Breast epithelium (tissue), 4 donors: ENCODE data around the gene PRDM16. TPM values are rescaled to one million over a fixed set of nuclear protein-coding genes. Genes with fewer than 3 reads are reported as not detected.

ENCODE experiments used
- DNase-seq, 2 donors: peaks; one replicate each; pipeline ENCODE4 v3.0.0-alpha.2; 2019; ENCODE audit warnings: low spot score in 2 of 2
- H3K27ac ChIP-seq, 2 donors: fragments of 200-600 bp; sonication (generic) in 1 of 2; one replicate each; pipeline ENCODE4 v1.5.1; 2016 to 2019; ENCODE audit warnings: mild to moderate bottlenecking in 1 of 2
- H3K27me3 ChIP-seq, 2 donors: fragments of 200-600 bp; sonication (generic) in 1 of 2; one replicate each; pipeline versions ENCODE4 v1.5.1 to v1.6.0; 2017 to 2019; ENCODE audit warnings: control low read depth in 1 of 2, mild to moderate bottlenecking in 1 of 2
- H3K36me3 ChIP-seq: fragments of 200-600 bp; one replicate; pipeline ENCODE4 v1.5.1; 2019
- H3K4me1 ChIP-seq, 2 donors: fragments of 200-600 bp; sonication (generic); one replicate each; pipeline ENCODE4 v1.5.1; 2016 to 2019; ENCODE audit warnings: control low read depth in 1 of 2
- H3K4me3 ChIP-seq, 3 donors: fragments of 200-600 bp; sonication (generic); 1 replicate in 2 of 3; 2 replicates in 1 of 3; pipeline ENCODE4 v1.5.1; 2016 to 2019; ENCODE audit warnings: mild to moderate bottlenecking in 3 of 3, moderate library complexity in 2 of 3
- H3K9me3 ChIP-seq, 2 donors: fragments of 200-600 bp; sonication (generic) in 1 of 2; one replicate each; pipeline ENCODE4 v1.5.1; 2016 to 2019; ENCODE audit warnings: control low read depth in 1 of 2
- POLR2A ChIP-seq: fragments of 450-650 bp; IDR thresholded peaks from one replicate; pipeline ENCODE4 v1.6.1; 2016; ENCODE audit warnings: antibody characterized with exemption, mild to moderate bottlenecking, moderate library complexity
- POLR2AphosphoS5 ChIP-seq, 3 donors: sonication (generic); formaldehyde crosslinking; IDR thresholded peaks; one replicate each; pipeline ENCODE4 v1.6.1; 2017; ENCODE audit warnings: antibody characterized with exemption in 3 of 3
- intact Hi-C: fragments of 100-400 bp; cut with DNase I; formaldehyde crosslinking; loops from one replicate; pipeline ENCODE4 v1.15.1; 2023; ENCODE audit warnings: low total_unique reads
- total RNA-seq, 3 donors: library from RNA; depleted of rRNA; stranded (reverse); fragments of >200 nt; gene quantifications; one replicate each; pipeline ENCODE4 v1.1.0, GENCODE V29; 2016
- TF ChIP-seq, protein P1 (sequence below), 3 donors: fragments of 450-650 bp; IDR thresholded peaks; one replicate each; pipeline ENCODE4 v1.5.1; 2016 to 2017; ENCODE audit warnings: antibody characterized with exemption in 3 of 3, mild to moderate bottlenecking in 3 of 3, moderate library complexity in 3 of 3

PRDM16 gene
- total RNA-seq, 3 donors from 2014 or later, result 0.48 to 3.8 (median 3.6) TPM

DNA sequence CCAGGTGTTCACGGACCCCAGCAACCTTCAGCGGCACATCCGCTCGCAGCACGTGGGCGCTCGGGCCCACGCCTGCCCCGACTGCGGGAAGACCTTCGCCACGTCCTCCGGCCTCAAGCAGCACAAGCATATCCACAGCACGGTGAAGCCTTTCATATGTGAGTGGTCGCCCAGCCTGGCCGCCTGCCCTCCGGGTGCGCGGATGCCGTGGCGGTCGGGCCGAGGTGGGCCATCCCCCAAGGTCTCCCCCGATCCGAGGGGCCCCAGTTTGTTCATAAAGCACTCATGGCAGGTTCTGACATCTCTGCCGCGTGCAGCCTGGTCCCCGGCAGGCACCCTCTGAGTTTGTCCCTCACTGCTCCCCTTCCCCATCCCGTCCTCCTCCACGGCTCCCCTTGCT lies 336.5 kb downstream of the PRDM16 start:
- peaks cover 0 to 66% of the 10 kb centered on the region in 2 donors for H3K27me3 ChIP-seq

DNA sequence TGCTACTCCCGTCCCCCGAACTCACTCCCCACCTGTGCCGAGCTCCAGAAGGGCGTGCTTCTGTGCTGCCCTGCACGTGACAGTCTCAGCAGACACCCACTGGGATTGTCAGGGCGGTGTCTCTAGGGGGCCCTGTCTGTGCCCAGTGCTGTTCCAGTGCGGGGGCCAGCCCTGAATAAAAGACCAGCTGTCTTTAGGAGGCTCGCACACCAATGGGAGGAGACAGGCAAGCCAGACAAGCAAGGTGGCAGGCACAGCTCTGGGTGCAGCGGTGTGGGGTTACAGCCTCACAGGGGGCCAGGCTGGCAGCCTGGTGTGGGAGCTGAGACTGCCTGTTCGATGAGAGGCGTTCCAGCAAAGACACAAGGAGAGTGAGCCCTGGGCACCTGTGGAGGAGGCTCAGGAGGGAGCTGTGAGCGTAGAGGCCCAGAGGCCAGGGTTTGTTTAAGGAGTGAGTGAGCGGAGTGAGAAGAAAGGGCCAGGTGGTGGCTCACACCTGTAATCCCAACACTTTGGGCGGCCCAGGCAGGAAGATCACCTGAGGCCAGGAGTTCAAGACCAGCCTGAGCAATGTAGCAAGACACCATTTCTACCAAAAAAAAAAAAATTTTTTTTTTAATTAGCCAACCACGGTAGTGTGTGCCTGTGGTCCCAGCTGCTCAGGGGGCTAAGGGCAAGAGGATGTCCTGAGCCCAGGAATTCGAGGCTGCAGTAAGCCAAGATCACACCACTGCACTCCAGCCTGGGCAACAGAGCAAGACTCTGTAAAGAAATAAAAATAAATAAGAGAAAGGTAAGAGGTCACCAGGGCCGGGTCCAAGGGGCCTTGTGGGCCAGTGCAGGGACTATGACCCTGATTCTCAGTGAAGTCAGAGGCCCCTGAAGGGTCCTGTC lies 337.2 kb downstream of the PRDM16 start:
- H3K4me1 ChIP-seq, result no peaks in the 10 kb centered on the region
- no peak overlapping the region for H3K4me3 ChIP-seq
- H3K27ac ChIP-seq, result no peak overlapping the region
- TF ChIP-seq POLR2AphosphoS5 (IDR thresholded peaks at IDR 0.05) (no peak), POLR2A (no peak)
- TF ChIP-seq, protein P1, sequence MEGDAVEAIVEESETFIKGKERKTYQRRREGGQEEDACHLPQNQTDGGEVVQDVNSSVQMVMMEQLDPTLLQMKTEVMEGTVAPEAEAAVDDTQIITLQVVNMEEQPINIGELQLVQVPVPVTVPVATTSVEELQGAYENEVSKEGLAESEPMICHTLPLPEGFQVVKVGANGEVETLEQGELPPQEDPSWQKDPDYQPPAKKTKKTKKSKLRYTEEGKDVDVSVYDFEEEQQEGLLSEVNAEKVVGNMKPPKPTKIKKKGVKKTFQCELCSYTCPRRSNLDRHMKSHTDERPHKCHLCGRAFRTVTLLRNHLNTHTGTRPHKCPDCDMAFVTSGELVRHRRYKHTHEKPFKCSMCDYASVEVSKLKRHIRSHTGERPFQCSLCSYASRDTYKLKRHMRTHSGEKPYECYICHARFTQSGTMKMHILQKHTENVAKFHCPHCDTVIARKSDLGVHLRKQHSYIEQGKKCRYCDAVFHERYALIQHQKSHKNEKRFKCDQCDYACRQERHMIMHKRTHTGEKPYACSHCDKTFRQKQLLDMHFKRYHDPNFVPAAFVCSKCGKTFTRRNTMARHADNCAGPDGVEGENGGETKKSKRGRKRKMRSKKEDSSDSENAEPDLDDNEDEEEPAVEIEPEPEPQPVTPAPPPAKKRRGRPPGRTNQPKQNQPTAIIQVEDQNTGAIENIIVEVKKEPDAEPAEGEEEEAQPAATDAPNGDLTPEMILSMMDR (IDR thresholded peaks at IDR 0.05), result no peak
- H3K36me3 ChIP-seq, result no peaks in the 10 kb centered on the region
- H3K9me3 ChIP-seq, result no peaks in the 10 kb centered on the region
- intact Hi-C loops, result no loop called here
- DNase-seq, result no peak
- peaks cover 0 to 69% of the 10 kb centered on the region in 2 donors for H3K27me3 ChIP-seq

More for the DNA sequence above, 336.5 kb downstream of the PRDM16 start:
- intact Hi-C loops, result no loop called here
- Histone ChIP-seq H3K4me1 (no peaks in the 10 kb centered on the region), H3K4me3 (no peak overlapping the region), H3K9me3 (no peaks in the 10 kb centered on the region), H3K36me3 (no peaks in the 10 kb centered on the region), H3K27ac (no peak overlapping the region)
- TF ChIP-seq, protein P1 (IDR thresholded peaks at IDR 0.05), result no peak
- TF ChIP-seq POLR2AphosphoS5 (IDR thresholded peaks at IDR 0.05), result no peak
- TF ChIP-seq POLR2A, result no peak
- DNase-seq, result no peak

DNA sequence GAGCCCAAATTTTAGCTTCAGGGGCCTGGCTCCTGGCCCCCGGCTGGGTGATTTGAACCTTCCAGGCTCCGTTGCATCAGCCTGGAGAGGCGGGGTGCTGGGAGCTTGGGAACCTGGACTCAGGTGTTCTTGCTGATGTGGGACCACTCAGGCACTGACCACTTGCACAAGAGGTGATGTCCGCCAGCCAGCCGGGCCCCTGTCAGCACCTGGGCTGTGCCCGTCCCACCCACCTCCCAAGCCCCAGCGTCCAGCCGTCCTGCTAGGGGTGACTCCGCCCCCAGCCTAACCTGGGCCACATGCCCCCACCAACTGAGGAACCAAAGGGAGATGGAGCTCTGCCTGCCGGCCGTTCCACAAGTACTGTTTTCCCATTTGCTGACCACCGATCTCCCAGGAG lies 338.0 kb downstream of the PRDM16 start:
- H3K27ac ChIP-seq, result no peak overlapping the region
- no peak for DNase-seq

DNA sequence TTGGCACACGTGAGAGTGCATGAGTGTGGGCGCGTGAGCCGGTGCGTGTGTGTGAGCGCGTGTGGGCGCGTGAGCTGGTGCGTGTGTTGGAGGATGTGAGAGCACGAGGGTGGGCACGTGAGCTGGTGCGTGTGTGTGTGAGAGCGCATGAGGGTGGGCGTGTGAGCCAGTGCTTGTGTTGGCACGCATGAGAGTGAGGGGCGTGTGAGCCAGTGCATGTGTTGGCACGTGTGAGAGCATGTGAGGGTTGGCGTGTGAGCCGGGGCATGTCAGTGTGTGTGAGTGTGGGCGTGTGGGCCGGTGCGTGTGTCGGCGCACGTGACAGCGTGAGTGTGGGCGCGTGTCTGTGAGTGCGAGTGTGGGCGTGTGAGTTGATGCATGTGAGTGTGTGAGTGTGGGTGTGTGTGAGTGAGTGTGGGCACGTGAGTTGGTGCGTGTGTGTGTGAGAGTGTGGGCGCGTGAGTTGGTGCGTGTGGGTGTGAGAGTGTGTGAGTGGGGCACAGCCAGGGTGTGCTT lies 339.8 kb downstream of the PRDM16 start:
- H3K27ac ChIP-seq, result no peak overlapping the region
- no peak for DNase-seq
- no peaks in the 10 kb centered on the region for H3K9me3 ChIP-seq
- H3K4me3 ChIP-seq, result no peak overlapping the region
- H3K27me3 ChIP-seq, result peaks cover 0 to 74% of the 10 kb centered on the region in 2 donors
- intact Hi-C loops, result no loop called here
- TF ChIP-seq POLR2A, result no peak
- TF ChIP-seq, protein P1 (IDR thresholded peaks at IDR 0.05), result no peak
- TF ChIP-seq POLR2AphosphoS5 (IDR thresholded peaks at IDR 0.05), result no peak
- no peaks in the 10 kb centered on the region for H3K4me1 ChIP-seq
- H3K36me3 ChIP-seq, result no peaks in the 10 kb centered on the region

More for the DNA sequence above, 338.0 kb downstream of the PRDM16 start:
- no peak for TF ChIP-seq POLR2AphosphoS5 (IDR thresholded peaks at IDR 0.05)
- TF ChIP-seq, protein P1 (IDR thresholded peaks at IDR 0.05), result no peak
- no peak for TF ChIP-seq POLR2A
- Histone ChIP-seq H3K9me3 (no peaks in the 10 kb centered on the region), H3K27me3 (peaks cover 0 to 72% of the 10 kb centered on the region in 2 donors), H3K4me1 (no peaks in the 10 kb centered on the region), H3K36me3 (no peaks in the 10 kb centered on the region), H3K4me3 (no peak overlapping the region)
- intact Hi-C loops, result no loop called here
